Naive thymus-derived CD4-positive, alpha-beta T cell (primary cell): ENCODE measurements around the gene SPOCD1. TPM values are rescaled to one million over a fixed set of nuclear protein-coding genes. Genes with fewer than 3 reads are reported as not detected.

ENCODE experiments used
- ATAC-seq: fragments of 150-1000 bp; cut with Tn5 transposase; 2 replicates; pipeline ENCODE4 v1.10.0; 2021; ENCODE audit warnings: mild to moderate bottlenecking, moderate library complexity
- CTCF ChIA-PET: fragments of 350-600 bp; sonication (Branson Sonifier 250); formaldehyde crosslinking; loops from one replicate; lab custom pipeline; 2021; ENCODE audit warnings: antibody characterized with exemption; lab: Charles Lee
- POLR2A ChIA-PET: fragments of 350-600 bp; sonication (Branson Sonifier 250); formaldehyde crosslinking; loops from one replicate; lab custom pipeline; 2021; ENCODE audit warnings: antibody characterized with exemption, inconsistent platforms; lab: Charles Lee
- DNase-seq, 9 donors: peaks; one replicate each; pipeline versions ENCODE4 v3.0.0 to v3.0.0-alpha.2; 2020 to 2022; ENCODE audit warnings: mixed read lengths in 1 of 9
- H3K27ac ChIP-seq: one replicate; pipeline ENCODE4 v1.7.0; 2013; ENCODE audit warnings: mild to moderate bottlenecking, low read depth, low read length, moderate library complexity
- H3K27me3 ChIP-seq, 2 donors: one replicate each; pipeline ENCODE4 v1.7.0; 2013; ENCODE audit warnings: low read length in 2 of 2, mild to moderate bottlenecking in 2 of 2, moderate library complexity in 2 of 2; ENCODE audit not compliant: control insufficient read depth in 2 of 2, insufficient read depth in 2 of 2
- H3K36me3 ChIP-seq, 3 experiments: 1 replicate in 2 of 3; 2 replicates in 1 of 3; pipeline ENCODE4 v1.7.0; 2013; ENCODE audit warnings: low read length in 3 of 3, mild to moderate bottlenecking in 3 of 3, moderate library complexity in 1 of 3; ENCODE audit not compliant: insufficient read depth in 3 of 3, control insufficient read depth in 2 of 3
- H3K4me1 ChIP-seq, 2 donors: one replicate each; pipeline ENCODE4 v1.7.0; 2013; ENCODE audit warnings: low read length in 2 of 2, mild to moderate bottlenecking in 2 of 2, moderate library complexity in 1 of 2; ENCODE audit not compliant: control insufficient read depth in 2 of 2, insufficient read depth in 2 of 2
- H3K4me3 ChIP-seq: 2 replicates; pipeline ENCODE4 v1.7.0; 2013; ENCODE audit warnings: mild to moderate bottlenecking, low read length
- H3K9me3 ChIP-seq, 3 experiments: 1 replicate in 2 of 3; 2 replicates in 1 of 3; pipeline ENCODE4 v1.7.0; 2013; ENCODE audit warnings: low read length in 3 of 3; ENCODE audit not compliant: control insufficient read depth in 2 of 3
- H3K27ac Mint-ChIP-seq, 9 donors: one replicate each; pipeline ENCODE4 v1.8.0; 2020 to 2022; ENCODE audit warnings: mixed read lengths in 9 of 9, mild to moderate bottlenecking in 8 of 9, moderate library complexity in 5 of 9, inconsistent platforms in 2 of 9
- H3K27me3 Mint-ChIP-seq, 5 donors: one replicate each; pipeline ENCODE4 v1.8.0; 2021 to 2022; ENCODE audit warnings: mixed read lengths in 5 of 5, mild to moderate bottlenecking in 1 of 5
- H3K36me3 Mint-ChIP-seq, 5 donors: one replicate each; pipeline ENCODE4 v1.8.0; 2020 to 2022; ENCODE audit warnings: mixed read lengths in 5 of 5, mild to moderate bottlenecking in 3 of 5, inconsistent platforms in 1 of 5
- H3K4me1 Mint-ChIP-seq, 7 donors: one replicate each; pipeline ENCODE4 v1.8.0; 2020 to 2022; ENCODE audit warnings: mixed read lengths in 7 of 7, mild to moderate bottlenecking in 3 of 7, inconsistent platforms in 1 of 7
- H3K4me3 Mint-ChIP-seq, 10 donors: one replicate each; pipeline ENCODE4 v1.8.0; 2020 to 2022; ENCODE audit warnings: mild to moderate bottlenecking in 10 of 10, mixed read lengths in 10 of 10, moderate library complexity in 6 of 10, inconsistent platforms in 2 of 10
- H3K9me3 Mint-ChIP-seq, 11 donors: one replicate each; pipeline ENCODE4 v1.8.0; 2020 to 2022; ENCODE audit warnings: mixed read lengths in 11 of 11, mild to moderate bottlenecking in 4 of 11, inconsistent platforms in 1 of 11, moderate library complexity in 1 of 11
- intact Hi-C, 2 donors: fragments of 100-400 bp; cut with micrococcal nuclease; formaldehyde crosslinking; loops; one replicate each; pipeline ENCODE4 v1.15.1; 2023
- polyA plus RNA-seq, 2 donors: library from polyadenylated mRNA; unstranded; fragments of 300-500 nt; fragmentation: Illumina TruSeq; gene quantifications; one replicate each; pipeline ENCODE4 v1.2.3, GENCODE V29; 2021
- total RNA-seq, 6 experiments: library from RNA in 5 of 6; stranded (reverse) in 5 of 6; gene quantifications; 1 replicate in 5 of 6; 2 replicates in 1 of 6; pipeline ENCODE4 v1.2.3 and lab custom pipeline; 2021 to 2026

SPOCD1 gene
- total and polyA plus RNA-seq, 7 experiments from 2014 or later = 0.21 to 0.38 TPM; not detected in 5

GRCh38 chr1:31857863-31858262 lies 42.0 kb upstream of the SPOCD1 start:
- no peaks in the 10 kb centered on the region for H3K36me3 ChIP-seq
- POLR2A ChIA-PET = interaction anchor here (1.3 to 1.5 kb wide), 2 partner anchors 9 to 20 kb away, joined by 3 to 6 read pairs; no protein-coding TSS in a partner anchor
- peaks cover 0 to 4% of the 10 kb centered on the region in 2 donors for H3K4me1 ChIP-seq
- Mint-ChIP-seq H3K4me3 (no peak overlapping the region), H3K4me1 (peaks cover 0 to 14% (median 7%) of the 10 kb centered on the region in 7 donors), H3K36me3 (peaks cover 0 to 3% (median 0%) of the 10 kb centered on the region in 5 donors), H3K27ac (no peak overlapping the region), H3K27me3 (no peaks in the 10 kb centered on the region), H3K9me3 (no peaks in the 10 kb centered on the region)
- H3K9me3 ChIP-seq = no peaks in the 10 kb centered on the region
- H3K27me3 ChIP-seq = no peaks in the 10 kb centered on the region
- intact Hi-C loops = no loop called here
- H3K27ac ChIP-seq = no peak overlapping the region
- H3K4me3 ChIP-seq = no peak overlapping the region
- DNase-seq = no peak
- no peak for ATAC-seq
- CTCF ChIA-PET = interaction anchor here (0.6 kb wide), 1 partner anchor 56 kb away, joined by 3 read pairs; no protein-coding TSS in a partner anchor

DNA sequence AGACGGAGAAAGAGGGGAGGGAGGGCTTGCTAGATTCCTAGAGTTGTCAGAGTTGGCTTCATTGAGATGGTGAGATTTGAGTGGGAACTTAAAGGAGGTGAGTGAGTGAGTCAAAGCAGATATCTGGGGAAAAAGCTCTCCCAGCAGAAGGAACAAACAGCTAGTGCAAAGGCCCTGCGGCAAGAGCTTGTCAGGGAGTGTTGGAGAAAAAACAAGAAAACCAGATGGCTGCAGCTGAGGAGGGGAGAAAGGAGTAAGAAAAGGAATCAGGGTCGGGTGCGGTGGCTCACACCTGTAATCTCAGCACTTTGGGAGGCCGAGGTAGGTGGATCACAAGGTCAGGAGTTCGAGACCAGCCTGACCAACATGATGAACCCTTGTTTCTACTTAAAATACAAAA lies 40.3 kb upstream of the SPOCD1 start:
- Histone ChIP-seq H3K4me1 (peaks cover 0 to 4% of the 10 kb centered on the region in 2 donors), H3K27ac (no peak overlapping the region), H3K9me3 (no peaks in the 10 kb centered on the region), H3K36me3 (no peaks in the 10 kb centered on the region), H3K4me3 (no peak overlapping the region), H3K27me3 (no peaks in the 10 kb centered on the region)
- peaks cover 0 to 19% (median 8%) of the 10 kb centered on the region in 7 donors for H3K4me1 Mint-ChIP-seq
- H3K36me3 Mint-ChIP-seq = peaks cover 0 to 3% (median 0%) of the 10 kb centered on the region in 5 donors
- H3K9me3 Mint-ChIP-seq = no peaks in the 10 kb centered on the region
- ATAC-seq = no peak
- no peaks in the 10 kb centered on the region for H3K27me3 Mint-ChIP-seq
- no peak overlapping the region for H3K27ac Mint-ChIP-seq
- intact Hi-C loops = no loop called here
- H3K4me3 Mint-ChIP-seq = no peak overlapping the region
- POLR2A ChIA-PET = no interaction called here
- CTCF ChIA-PET = interaction anchor here (0.5 kb wide), 1 partner anchor 657 kb away, joined by 3 read pairs; no protein-coding TSS in a partner anchor
- DNase-seq = no peak

GRCh38 chr1:31855038-31855845 lies 39.4 kb upstream of the SPOCD1 start:
- H3K36me3 Mint-ChIP-seq = peaks cover 0 to 3% (median 0%) of the 10 kb centered on the region in 5 donors
- Histone ChIP-seq H3K36me3 (no peaks in the 10 kb centered on the region), H3K4me1 (peaks cover 0 to 8% of the 10 kb centered on the region in 2 donors), H3K27ac (no peak overlapping the region), H3K9me3 (no peaks in the 10 kb centered on the region), H3K27me3 (no peaks in the 10 kb centered on the region), H3K4me3 (no peak overlapping the region)
- DNase-seq (no peak), ATAC-seq (no peak)
- H3K27me3 Mint-ChIP-seq = no peaks in the 10 kb centered on the region
- ChIA-PET CTCF (no interaction called here), POLR2A (interaction anchor here (1.1 to 1.7 kb wide), 3 partner anchors 10 to 23 kb away, joined by 3 to 4 read pairs (median 4); no protein-coding TSS in a partner anchor)
- no peaks in the 10 kb centered on the region for H3K9me3 Mint-ChIP-seq
- H3K27ac Mint-ChIP-seq = no peak overlapping the region
- peak overlapping the region in 1 of 10 donors; percentile 20 for H3K4me3 Mint-ChIP-seq
- peaks cover 0 to 27% (median 10%) of the 10 kb centered on the region in 7 donors for H3K4me1 Mint-ChIP-seq
- intact Hi-C loops = no loop called here

GRCh38 chr1:31849653-31850052 lies 33.8 kb upstream of the SPOCD1 start:
- no peak overlapping the region for H3K4me3 ChIP-seq
- H3K9me3 ChIP-seq = no peaks in the 10 kb centered on the region
- peaks cover 18 to 48% of the 10 kb centered on the region in 2 donors for H3K4me1 ChIP-seq
- DNase-seq (no peak), ATAC-seq (no peak)
- Mint-ChIP-seq H3K27me3 (no peaks in the 10 kb centered on the region), H3K27ac (peak overlapping the region in 8 of 9 donors; percentile 79 to 98 (median 91)), H3K36me3 (peaks cover 0 to 4% (median 0%) of the 10 kb centered on the region in 5 donors), H3K4me3 (peak overlapping the region in 9 of 10 donors; percentile 21 to 97 (median 76)), H3K4me1 (peaks cover 46 to 76% (median 64%) of the 10 kb centered on the region in 7 donors), H3K9me3 (peaks cover 0 to 2% (median 0%) of the 10 kb centered on the region in 11 donors)
- intact Hi-C loops = loop anchor here in 1 of 2 donors (2.0 kb wide), 1 partner anchor 39 kb away; no protein-coding TSS in a partner anchor
- H3K27ac ChIP-seq = peak overlapping the region; percentile 69
- ChIA-PET CTCF (interaction anchor here (1.0 kb wide), 1 partner anchor 34 kb away, joined by 3 read pairs; the partner anchor contains the start of gene SPOCD1), POLR2A (interaction anchor here (0.5 to 2.1 kb wide), 7 partner anchors 23 to 90 kb away, joined by 3 to 12 read pairs (median 5); no protein-coding TSS in a partner anchor)
- no peaks in the 10 kb centered on the region for H3K27me3 ChIP-seq
- no peaks in the 10 kb centered on the region for H3K36me3 ChIP-seq

DNA sequence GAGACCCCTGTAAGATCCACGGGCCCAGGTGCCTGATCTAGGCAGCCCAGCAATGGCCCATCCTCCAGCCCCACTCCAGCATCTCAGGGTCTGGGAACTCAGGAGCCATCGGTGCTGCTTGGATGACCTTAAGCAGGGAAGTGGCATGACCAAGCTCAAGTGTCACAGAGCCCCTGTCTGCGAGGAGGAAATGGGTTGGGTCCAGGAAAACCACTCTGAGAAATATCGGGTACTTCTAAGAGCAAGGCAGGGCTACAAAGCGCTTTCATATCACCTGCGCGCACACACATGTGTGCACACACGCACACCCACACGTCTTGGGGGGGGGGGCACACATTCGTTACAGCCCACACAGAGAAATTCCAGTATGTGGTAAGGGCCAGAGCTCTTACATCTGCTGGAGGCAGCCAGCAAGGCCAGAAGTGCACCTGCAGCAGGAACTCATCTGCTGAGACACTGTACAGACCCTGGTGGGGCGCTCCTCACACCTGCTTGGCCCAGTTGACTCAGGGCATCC lies 32.6 kb upstream of the SPOCD1 start:
- H3K27me3 Mint-ChIP-seq = no peaks in the 10 kb centered on the region
- Histone ChIP-seq H3K4me3 (peak overlapping the region; percentile 50), H3K36me3 (no peaks in the 10 kb centered on the region), H3K27ac (peak overlapping the region; percentile 69), H3K27me3 (no peaks in the 10 kb centered on the region), H3K9me3 (no peaks in the 10 kb centered on the region), H3K4me1 (peaks cover 18 to 48% of the 10 kb centered on the region in 2 donors)
- peak overlapping the region; percentile 66 to 98 (median 90) for H3K27ac Mint-ChIP-seq
- intact Hi-C loops = loop anchor here in 1 of 2 donors (1.0 to 2.0 kb wide), 3 partner anchors 21 to 40 kb away; partner anchors contain the start of gene SPOCD1
- ATAC-seq (peak; percentile 89), DNase-seq (peak in 8 of 9 donors; percentile 37 to 69 (median 59))
- H3K36me3 Mint-ChIP-seq = peaks cover 0 to 4% (median 0%) of the 10 kb centered on the region in 5 donors
- POLR2A ChIA-PET = interaction anchor here (0.6 to 2.1 kb wide), 13 partner anchors 9 to 109 kb away, joined by 3 to 12 read pairs (median 4); no protein-coding TSS in a partner anchor
- H3K4me3 Mint-ChIP-seq = peak overlapping the region; percentile 58 to 97 (median 76)
- CTCF ChIA-PET = interaction anchor here (0.6 to 0.9 kb wide), 4 partner anchors 18 to 234 kb away, joined by 3 read pairs; no protein-coding TSS in a partner anchor
- peaks cover 0 to 2% (median 0%) of the 10 kb centered on the region in 11 donors for H3K9me3 Mint-ChIP-seq
- H3K4me1 Mint-ChIP-seq = peaks cover 48 to 77% (median 64%) of the 10 kb centered on the region in 7 donors

GRCh38 chr1:31846484-31846883 lies 30.7 kb upstream of the SPOCD1 start:
- Mint-ChIP-seq H3K36me3 (peaks cover 0 to 4% (median 0%) of the 10 kb centered on the region in 5 donors), H3K27me3 (no peaks in the 10 kb centered on the region), H3K9me3 (peaks cover 0 to 2% (median 0%) of the 10 kb centered on the region in 11 donors), H3K4me1 (peaks cover 49 to 86% (median 70%) of the 10 kb centered on the region in 7 donors), H3K4me3 (peak overlapping the region in 6 of 10 donors; percentile 9 to 97 (median 62)), H3K27ac (peak overlapping the region; percentile 3 to 98 (median 90))
- DNase-seq (no peak), ATAC-seq (no peak)
- ChIA-PET CTCF (no interaction called here), POLR2A (interaction anchor here (0.5 to 1.9 kb wide), 4 partner anchors 12 to 98 kb away, joined by 3 to 6 read pairs (median 4); no protein-coding TSS in a partner anchor)
- Histone ChIP-seq H3K36me3 (no peaks in the 10 kb centered on the region), H3K4me3 (no peak overlapping the region), H3K4me1 (peaks cover 18 to 48% of the 10 kb centered on the region in 2 donors), H3K27ac (peak overlapping the region; percentile 57), H3K9me3 (no peaks in the 10 kb centered on the region), H3K27me3 (no peaks in the 10 kb centered on the region)
- intact Hi-C loops = no loop called here
